GM23248 (cell line): ENCODE results near the gene ZNF644.

Experiments
- EZH2 ChIP-seq: fragments of 200-600 bp; sonication (generic); IDR thresholded peaks from 2 replicates; pipeline ENCODE4 v1.6.1; 2018; ENCODE audit warnings: antibody characterized with exemption, mild to moderate bottlenecking; ENCODE audit not compliant: insufficient read depth, poor library complexity, severe bottlenecking
- EZH2phosphoT487 ChIP-seq: fragments of 200-600 bp; sonication (generic); IDR thresholded peaks from 2 replicates; pipeline ENCODE4 v1.6.1; 2018; ENCODE audit warnings: antibody characterized with exemption, moderate library complexity, mild to moderate bottlenecking, low read depth; ENCODE audit not compliant: insufficient read depth

DNA sequence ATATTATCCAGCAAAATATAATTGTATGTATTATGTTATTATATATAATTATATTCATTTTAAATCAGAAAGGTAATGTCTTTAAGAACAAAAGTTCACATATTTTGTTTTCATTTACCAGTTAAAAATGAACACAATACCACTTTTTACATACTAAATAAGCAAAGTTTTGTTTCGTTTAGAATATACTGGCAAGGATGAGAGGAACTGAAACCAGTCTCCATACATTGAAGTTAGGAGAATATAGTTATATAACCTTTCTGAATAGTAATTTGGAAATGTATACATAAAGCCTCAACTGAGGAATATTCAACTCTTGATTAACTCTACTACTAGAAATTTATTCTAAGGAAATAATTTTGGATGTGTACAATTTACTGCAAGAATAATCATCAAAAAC lies 110.5 kb downstream of the ZNF644 start:
- no peak for TF ChIP-seq EZH2
- no peak for TF ChIP-seq EZH2phosphoT487
